Body of pancreas (tissue), 4 donors: Measurements from ENCODE around the gene OSBPL1A. TPM values are rescaled to one million over a fixed set of nuclear protein-coding genes. Genes with fewer than 3 reads are reported as not detected.

Experiments used
- ATAC-seq: fragments of 150-250 bp; one replicate; pipeline ENCODE4 v1.9.1; 2016
- DNase-seq, 4 donors: peaks; one replicate each; pipeline ENCODE4 v3.0.0-alpha.2; 2019
- H3K27ac ChIP-seq, 4 donors: fragments of 200-600 bp; sonication (generic); 1 replicate in 3 of 4; 2 replicates in 1 of 4; pipeline versions ENCODE4 v1.5.1 to v1.6.1; 2016 to 2019; ENCODE audit warnings: mild to moderate bottlenecking in 1 of 4, mixed read lengths in 1 of 4, moderate library complexity in 1 of 4
- H3K27me3 ChIP-seq, 2 donors: fragments of 200-600 bp; sonication (generic); one replicate each; pipeline ENCODE4 v1.6.0; 2016; ENCODE audit warnings: mild to moderate bottlenecking in 1 of 2
- H3K36me3 ChIP-seq, 2 donors: fragments of 200-600 bp; sonication (generic); replicated peaks in 1 of 2; 2 replicates each; pipeline ENCODE4 v1.5.1; 2016; ENCODE audit warnings: low read depth in 2 of 2; ENCODE audit not compliant: insufficient read depth in 1 of 2
- H3K4me1 ChIP-seq: fragments of 200-600 bp; sonication (generic); one replicate; pipeline ENCODE4 v1.6.0; 2016
- H3K4me3 ChIP-seq, 2 donors: fragments of 200-600 bp; sonication (generic); 1 replicate in 1 of 2; 2 replicates in 1 of 2; pipeline ENCODE4 v1.5.1; 2016 to 2019
- H3K9me3 ChIP-seq, 3 donors: fragments of 200-600 bp; sonication (generic); 1 replicate in 2 of 3; 2 replicates in 1 of 3; pipeline ENCODE4 v1.5.1; 2016
- POLR2A ChIP-seq, 3 donors: fragments of 450-650 bp; IDR thresholded peaks; one replicate each; pipeline ENCODE4 v1.6.1; 2016; ENCODE audit warnings: antibody characterized with exemption in 3 of 3, mild to moderate bottlenecking in 2 of 3
- WGBS, 2 donors: methylation state at CpG; one replicate each; pipeline ENCODE4 v1.1.5; 2017; 5-methylcytosine and 5-hydroxymethylcytosine counted together
- intact Hi-C: fragments of 100-400 bp; cut with DNase I; formaldehyde crosslinking; loops from one replicate; pipeline ENCODE4 v1.15.1; 2023
- total RNA-seq, 2 donors: library from RNA; depleted of rRNA; stranded (reverse); fragments of >200 nt; gene quantifications; one replicate each; pipeline ENCODE4 v1.1.0, GENCODE V29; 2016
- TF ChIP-seq, protein P1 (sequence below), 7 experiments: fragments of 450-650 bp in 4 of 7; fragments of 200-600 bp in 3 of 7; sonication (generic) in 3 of 7; IDR thresholded peaks; one replicate each; pipeline ENCODE4 v1.5.1; 2016 to 2019; ENCODE audit warnings: antibody characterized with exemption in 7 of 7

Gene OSBPL1A
- total RNA-seq, 2 donors from 2014 or later = 20.5 to 78.4 TPM

- ATAC-seq = peak; percentile 96
- intact Hi-C loops = no loop called here
- WGBS, 2 donors = 2 to 4% methylated on average over 13 to 82 of the region's 82 CpGs
These were observed 29.0 kb upstream of the OSBPL1A start, which contains the start of gene IMPACT for GRCh38 chr18:24426398-24427294. Gene IMPACT (plus strand): TSS chr18:24426670. CDS start chr18:24426757, 87 bp downstream.

GRCh38 chr18:24426073-24426397, 28.4 kb upstream of the OSBPL1A start:
- Histone ChIP-seq H3K27me3 (no peaks in the 10 kb centered on the region), H3K4me3 (peak overlapping the region; percentile 55 to 93), H3K4me1 (peaks cover 13% of the 10 kb centered on the region), H3K36me3 (peaks cover 0 to 4% of the 10 kb centered on the region in 2 donors), H3K27ac (peak overlapping the region in 3 of 4 donors; percentile 68 to 79 (median 79)), H3K9me3 (no peaks in the 10 kb centered on the region)
- no peak for DNase-seq
- 32 to 37% methylated on average over 11 of the region's 11 CpGs for WGBS, 2 donors
- intact Hi-C loops = no loop called here
- TF ChIP-seq, protein P1, sequence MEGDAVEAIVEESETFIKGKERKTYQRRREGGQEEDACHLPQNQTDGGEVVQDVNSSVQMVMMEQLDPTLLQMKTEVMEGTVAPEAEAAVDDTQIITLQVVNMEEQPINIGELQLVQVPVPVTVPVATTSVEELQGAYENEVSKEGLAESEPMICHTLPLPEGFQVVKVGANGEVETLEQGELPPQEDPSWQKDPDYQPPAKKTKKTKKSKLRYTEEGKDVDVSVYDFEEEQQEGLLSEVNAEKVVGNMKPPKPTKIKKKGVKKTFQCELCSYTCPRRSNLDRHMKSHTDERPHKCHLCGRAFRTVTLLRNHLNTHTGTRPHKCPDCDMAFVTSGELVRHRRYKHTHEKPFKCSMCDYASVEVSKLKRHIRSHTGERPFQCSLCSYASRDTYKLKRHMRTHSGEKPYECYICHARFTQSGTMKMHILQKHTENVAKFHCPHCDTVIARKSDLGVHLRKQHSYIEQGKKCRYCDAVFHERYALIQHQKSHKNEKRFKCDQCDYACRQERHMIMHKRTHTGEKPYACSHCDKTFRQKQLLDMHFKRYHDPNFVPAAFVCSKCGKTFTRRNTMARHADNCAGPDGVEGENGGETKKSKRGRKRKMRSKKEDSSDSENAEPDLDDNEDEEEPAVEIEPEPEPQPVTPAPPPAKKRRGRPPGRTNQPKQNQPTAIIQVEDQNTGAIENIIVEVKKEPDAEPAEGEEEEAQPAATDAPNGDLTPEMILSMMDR (IDR thresholded peaks at IDR 0.05) = no peak
- TF ChIP-seq POLR2A (IDR thresholded peaks at IDR 0.05) = no peak
- ATAC-seq = no peak

More at GRCh38 chr18:24426398-24427294, 29.0 kb upstream of the OSBPL1A start, which contains the start of gene IMPACT:
- peak within 1 kb of the TSS; percentile 55 to 93 for H3K4me3 ChIP-seq
- no peaks in the 10 kb centered on the region for H3K9me3 ChIP-seq
- peaks cover 0 to 4% of the 10 kb centered on the region in 2 donors for H3K36me3 ChIP-seq
- H3K4me1 ChIP-seq = peaks cover 13% of the 10 kb centered on the region
- peak; percentile 82 to 88 (median 84) for DNase-seq
- TF ChIP-seq, protein P1 (IDR thresholded peaks at IDR 0.05) = no peak
- TF ChIP-seq POLR2A (IDR thresholded peaks at IDR 0.05) = peak; percentile 38 to 63 (median 61)
- H3K27ac ChIP-seq = peak within 1 kb of the TSS; percentile 54 to 79 (median 74)
- H3K27me3 ChIP-seq = no peaks in the 10 kb centered on the region

GRCh38 chr18:24421831-24422230, 24.2 kb upstream of the OSBPL1A start:
- Histone ChIP-seq H3K27ac (peak overlapping the region in 1 of 4 donors; percentile 12), H3K9me3 (no peaks in the 10 kb centered on the region), H3K4me3 (no peak overlapping the region), H3K36me3 (no peaks in the 10 kb centered on the region), H3K4me1 (no peaks in the 10 kb centered on the region), H3K27me3 (no peaks in the 10 kb centered on the region)
- DNase-seq (no peak), ATAC-seq (peak; percentile 23)
- TF ChIP-seq, protein P1 (IDR thresholded peaks at IDR 0.05) = no peak
- TF ChIP-seq POLR2A (IDR thresholded peaks at IDR 0.05) = no peak
- intact Hi-C loops = no loop called here
- 44 to 71% methylated on average over 1 of the region's 1 CpG for WGBS, 2 donors

DNA sequence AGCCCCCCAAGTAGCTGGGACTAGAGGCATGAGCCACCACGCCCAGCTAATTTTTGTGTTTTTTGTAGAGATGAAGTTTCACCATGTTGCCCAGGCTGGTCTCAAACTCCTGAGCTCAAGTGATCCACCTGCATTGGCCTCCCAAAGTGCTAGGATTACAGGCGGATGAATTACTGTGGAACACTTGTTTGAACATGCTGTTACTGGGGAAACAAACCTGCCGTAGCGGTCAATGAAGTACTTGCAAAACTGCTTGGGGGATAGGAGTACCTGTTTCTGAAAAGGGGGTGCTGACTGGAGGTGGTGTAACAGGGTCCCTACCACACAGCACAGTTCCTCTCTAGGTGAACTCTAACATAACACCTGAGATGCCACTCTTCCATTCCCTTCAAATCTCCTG, 22.9 kb upstream of the OSBPL1A start:
- WGBS, 2 donors = 77 to 78% methylated on average over 4 of the region's 4 CpGs
- no peaks in the 10 kb centered on the region for H3K27me3 ChIP-seq

More for the DNA sequence above, 22.9 kb upstream of the OSBPL1A start:
- TF ChIP-seq POLR2A (IDR thresholded peaks at IDR 0.05) = no peak
- TF ChIP-seq, protein P1 (IDR thresholded peaks at IDR 0.05) = no peak
- Histone ChIP-seq H3K36me3 (no peaks in the 10 kb centered on the region), H3K27ac (no peak overlapping the region), H3K4me3 (no peak overlapping the region), H3K4me1 (no peaks in the 10 kb centered on the region), H3K9me3 (no peaks in the 10 kb centered on the region)
- no peak for ATAC-seq
- no peak for DNase-seq
- intact Hi-C loops = no loop called here
